ENCODE data around the gene NME9. TPM values are rescaled to one million over a fixed set of nuclear protein-coding genes. Genes with fewer than 3 reads are reported as not detected.

NME9 gene
- total and polyA plus RNA-seq, 5 experiments from 2014 or later, result 0.26 to 2.1 (median 1.0) TPM; not detected in 1

DNA sequence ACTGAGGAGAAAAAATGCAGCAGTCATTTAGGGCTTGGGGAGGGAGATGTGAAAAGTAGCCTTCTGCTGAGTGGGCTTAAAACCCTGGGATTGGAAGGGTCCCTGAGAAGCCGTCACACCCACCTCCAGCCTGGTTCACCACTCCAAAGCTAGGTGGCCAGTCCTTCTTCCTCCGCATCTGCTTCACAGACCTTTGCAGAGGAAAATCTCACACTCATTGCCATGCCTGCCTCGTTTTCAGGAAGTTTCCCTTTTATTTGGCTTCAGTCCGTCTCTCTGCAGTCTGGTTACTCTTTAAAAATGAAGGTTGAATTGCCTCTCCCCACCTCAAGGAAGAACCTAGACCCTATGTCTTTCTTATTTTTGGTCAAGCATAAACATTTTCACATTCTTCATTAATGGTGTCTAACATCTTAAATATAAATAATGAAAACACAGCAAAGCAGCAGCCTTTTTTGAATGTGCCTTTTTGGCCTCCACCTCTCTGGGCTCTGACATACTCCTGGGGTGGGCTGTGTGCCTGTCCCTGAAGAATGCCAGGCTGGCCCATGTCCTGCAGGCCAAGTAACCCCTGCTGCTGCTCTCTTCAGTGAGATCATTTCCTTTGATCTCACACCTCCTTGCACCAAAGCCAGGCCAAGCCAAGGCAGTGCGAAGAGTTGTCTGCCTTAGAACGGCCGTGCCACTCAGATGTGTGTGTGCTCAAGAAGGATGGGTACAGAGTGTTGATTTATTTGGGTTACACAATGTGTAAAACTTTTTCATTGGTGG lies 29.7 kb upstream of the NME9 start:
- POLR2A ChIA-PET, result no interaction called here
- Mint-ChIP-seq H3K9me3 (no peaks in the 10 kb centered on the region), H3K4me3 (no peak overlapping the region), H3K4me1 (no peaks in the 10 kb centered on the region), H3K36me3 (no peaks in the 10 kb centered on the region), H3K27me3 (peaks cover 0 to 3% (median 0%) of the 10 kb centered on the region in 5 donors), H3K27ac (no peak overlapping the region)
- ATAC-seq (no peak), DNase-seq (no peak)

DNA sequence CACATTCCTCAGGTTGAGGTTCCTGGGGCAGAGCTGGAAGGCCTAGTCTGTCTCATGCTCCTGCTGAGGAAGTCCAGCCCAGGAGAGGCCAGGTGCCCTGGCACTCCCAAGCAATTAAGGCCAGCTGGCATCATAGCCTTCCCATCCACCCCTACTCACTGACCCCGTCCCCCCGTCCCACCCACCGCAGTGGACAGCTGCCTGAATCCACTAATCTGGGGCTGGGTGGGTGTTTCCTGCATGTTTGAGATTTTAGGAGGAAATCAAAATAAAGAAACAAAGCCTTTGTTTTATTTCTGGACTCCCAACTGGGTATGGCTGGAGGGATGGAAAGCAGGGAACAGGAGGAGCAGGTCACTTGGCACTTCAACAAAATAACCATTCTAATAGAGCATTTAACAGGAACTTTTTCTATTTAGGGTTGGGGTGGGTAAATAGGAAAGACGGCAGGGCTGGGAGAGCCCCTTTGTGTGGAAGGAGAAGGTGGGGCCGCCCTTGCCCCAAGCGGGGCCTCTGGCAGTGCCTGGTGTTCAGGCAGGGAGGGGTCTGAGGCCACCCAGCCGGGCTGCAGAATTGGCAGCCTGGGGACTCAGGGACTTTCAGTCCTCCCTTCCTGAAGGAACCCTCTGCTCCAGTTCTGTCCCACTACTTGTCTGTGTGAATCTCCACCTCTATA lies 27.2 kb upstream of the NME9 start:
- Mint-ChIP-seq H3K27me3 (peaks cover 0 to 5% (median 0%) of the 10 kb centered on the region in 5 donors), H3K4me1 (no peaks in the 10 kb centered on the region), H3K4me3 (no peak overlapping the region), H3K9me3 (no peaks in the 10 kb centered on the region), H3K36me3 (no peaks in the 10 kb centered on the region), H3K27ac (peak overlapping the region in 1 of 10 donors; percentile 11)
- no peak for ATAC-seq
- no peak for DNase-seq
- POLR2A ChIA-PET, result no interaction called here

DNA sequence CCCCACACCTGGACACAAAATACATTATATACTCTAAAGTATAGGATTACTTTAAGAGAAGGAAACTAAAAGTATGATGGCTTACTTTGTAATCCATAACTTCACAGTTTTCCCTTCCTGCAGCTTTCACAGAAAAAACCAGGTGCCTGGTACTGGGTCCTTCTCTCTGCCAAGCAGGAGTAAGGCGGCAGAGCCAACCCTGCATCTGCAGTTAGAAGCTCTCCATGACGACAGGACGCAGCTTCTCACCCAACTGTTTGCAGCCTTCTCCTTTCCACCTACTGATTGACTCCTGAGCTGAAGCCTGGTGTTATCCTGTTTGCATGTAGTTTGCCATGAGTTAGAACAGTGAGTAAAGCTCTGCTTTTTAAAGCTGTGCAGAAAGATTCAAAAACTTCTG lies 25.4 kb upstream of the NME9 start:
- DNase-seq, result no peak
- no peaks in the 10 kb centered on the region for H3K9me3 Mint-ChIP-seq
- no peaks in the 10 kb centered on the region for H3K36me3 Mint-ChIP-seq
- H3K27ac Mint-ChIP-seq, result no peak overlapping the region
- H3K4me1 Mint-ChIP-seq, result no peaks in the 10 kb centered on the region
- peaks cover 0 to 9% (median 0%) of the 10 kb centered on the region in 5 donors for H3K27me3 Mint-ChIP-seq
- POLR2A ChIA-PET, result no interaction called here
- H3K4me3 Mint-ChIP-seq, result no peak overlapping the region
- ATAC-seq, result no peak

- DNase-seq (no peak), ATAC-seq (no peak)
- Mint-ChIP-seq H3K4me1 (no peaks in the 10 kb centered on the region), H3K4me3 (no peak overlapping the region), H3K36me3 (no peaks in the 10 kb centered on the region), H3K27me3 (peaks cover 0 to 12% (median 2%) of the 10 kb centered on the region in 5 donors), H3K9me3 (no peaks in the 10 kb centered on the region), H3K27ac (no peak overlapping the region)
- POLR2A ChIA-PET, result no interaction called here
These were observed 24.7 kb upstream of the NME9 start for GRCh38 chr3:138354376-138354775.

DNA sequence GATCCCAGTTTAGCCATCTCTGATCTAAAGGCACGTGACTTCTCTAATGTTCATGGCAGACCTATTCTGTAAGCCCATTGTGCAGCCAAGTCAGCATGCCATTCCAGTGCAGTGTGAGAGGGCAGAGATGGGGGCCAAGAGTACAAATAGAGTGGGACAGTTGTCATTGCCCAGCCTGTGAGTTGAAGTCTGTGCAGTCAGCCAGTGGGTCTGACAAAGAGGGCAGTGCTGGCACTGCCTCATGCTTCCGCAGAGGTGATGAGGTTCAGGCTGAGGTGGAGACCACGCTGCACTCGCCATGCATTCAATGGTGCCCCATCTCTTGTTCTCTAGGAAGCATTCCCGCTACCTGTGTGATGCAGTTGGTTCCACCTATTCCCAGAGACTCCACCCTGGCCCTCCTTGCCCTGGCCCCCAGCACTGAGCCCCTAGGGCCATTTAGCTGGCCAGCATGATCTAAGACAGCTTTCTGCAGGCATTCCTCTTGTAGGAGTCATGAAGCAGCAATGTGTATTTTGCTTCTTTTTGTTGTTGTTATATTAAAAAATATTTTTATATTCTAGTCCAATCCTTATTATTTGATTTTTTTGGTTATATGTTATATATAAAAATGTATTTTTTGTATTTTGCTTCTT lies 22.4 kb upstream of the NME9 start:
- no peak overlapping the region for H3K4me3 Mint-ChIP-seq
- no peak for DNase-seq
- H3K27me3 Mint-ChIP-seq, result peaks cover 9 to 24% (median 13%) of the 10 kb centered on the region in 5 donors
- H3K36me3 Mint-ChIP-seq, result peaks cover 0 to 4% (median 0%) of the 10 kb centered on the region in 3 donors
- peaks cover 0 to 1% (median 0%) of the 10 kb centered on the region in 9 donors for H3K9me3 Mint-ChIP-seq
- no peak for ATAC-seq
- H3K4me1 Mint-ChIP-seq, result peaks cover 4 to 11% (median 7%) of the 10 kb centered on the region in 4 donors
- no peak overlapping the region for H3K27ac Mint-ChIP-seq
- POLR2A ChIA-PET, result no interaction called here

DNA sequence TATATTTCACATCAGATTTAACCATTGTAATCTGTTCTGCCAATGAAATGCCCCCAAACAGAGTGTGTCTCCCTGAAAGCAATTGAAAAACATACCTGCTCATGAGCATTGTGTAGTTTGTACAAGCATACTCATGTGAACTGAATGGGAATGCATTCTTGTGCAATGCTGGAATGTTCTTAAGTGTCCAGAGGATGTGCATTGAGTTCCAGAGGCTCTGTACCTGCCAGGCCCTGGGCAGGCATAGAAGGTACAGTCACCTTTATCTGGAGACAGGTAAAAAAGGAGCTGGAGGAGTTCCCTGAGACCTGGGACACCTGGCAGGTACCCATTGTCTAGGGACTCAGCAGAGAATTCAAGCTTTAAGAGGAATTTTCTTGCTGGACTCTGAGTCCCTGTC lies 21.5 kb upstream of the NME9 start:
- POLR2A ChIA-PET, result no interaction called here
- Mint-ChIP-seq H3K27me3 (peaks cover 14 to 32% (median 22%) of the 10 kb centered on the region in 5 donors), H3K27ac (peak overlapping the region in 1 of 10 donors; percentile 3)

DNA sequence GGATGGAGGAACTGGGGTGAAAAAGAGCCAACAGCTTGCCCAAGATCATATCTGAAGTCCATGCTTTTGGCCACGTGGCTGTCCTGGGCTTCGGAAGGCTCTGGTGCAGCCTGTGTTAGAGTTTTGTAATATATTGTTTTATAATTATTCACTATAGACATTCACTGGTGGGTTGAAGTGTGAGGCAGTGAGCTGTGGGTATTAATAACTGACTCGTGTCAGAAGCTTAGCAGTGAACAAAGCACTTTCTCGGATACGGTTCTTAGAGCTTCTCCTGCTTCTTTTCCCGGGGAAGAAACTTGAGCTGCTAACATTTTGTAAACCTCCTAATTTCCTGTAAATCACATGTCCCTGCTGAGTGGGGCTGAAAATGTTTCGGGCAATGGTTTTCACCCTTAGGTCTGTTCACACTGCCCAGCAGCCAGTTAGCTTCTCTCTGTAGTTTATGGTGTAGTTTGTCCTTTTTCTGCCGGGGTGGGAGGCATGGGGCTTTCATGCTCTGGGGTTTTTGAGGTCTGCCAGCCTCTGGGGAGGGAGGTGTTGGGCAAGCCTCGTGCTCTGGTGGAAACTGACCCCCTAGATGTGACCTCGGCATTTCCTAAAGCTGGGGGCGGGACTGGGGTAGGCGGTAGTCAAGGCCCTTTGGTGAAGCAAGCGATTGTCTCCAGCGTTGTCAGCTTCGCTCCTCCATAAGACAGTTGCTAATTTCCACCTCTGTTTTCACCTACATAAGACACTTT lies 20.4 kb upstream of the NME9 start:
- peaks cover 0 to 1% (median 0%) of the 10 kb centered on the region in 9 donors for H3K9me3 Mint-ChIP-seq
- DNase-seq (peak in 1 of 10 donors; percentile 35), ATAC-seq (no peak)
- peak overlapping the region in 1 of 10 donors; percentile 59 for H3K27ac Mint-ChIP-seq
- H3K4me3 Mint-ChIP-seq, result peak overlapping the region in 3 of 10 donors; percentile 29 to 70 (median 53)
- POLR2A ChIA-PET, result interaction anchor here (0.5 kb wide), 1 partner anchor 240 kb away, joined by 3 read pairs; no protein-coding TSS in a partner anchor
- peaks cover 0 to 4% (median 0%) of the 10 kb centered on the region in 3 donors for H3K36me3 Mint-ChIP-seq
- H3K4me1 Mint-ChIP-seq, result peaks cover 4 to 13% (median 8%) of the 10 kb centered on the region in 4 donors
- peaks cover 20 to 40% (median 30%) of the 10 kb centered on the region in 5 donors for H3K27me3 Mint-ChIP-seq

More for the DNA sequence above, 21.5 kb upstream of the NME9 start:
- DNase-seq (no peak), ATAC-seq (no peak)
- peaks cover 4 to 13% (median 8%) of the 10 kb centered on the region in 4 donors for H3K4me1 Mint-ChIP-seq
- peak overlapping the region in 1 of 10 donors; percentile 54 for H3K4me3 Mint-ChIP-seq
- peaks cover 0 to 1% (median 0%) of the 10 kb centered on the region in 9 donors for H3K9me3 Mint-ChIP-seq
- peaks cover 0 to 4% (median 0%) of the 10 kb centered on the region in 3 donors for H3K36me3 Mint-ChIP-seq

DNA sequence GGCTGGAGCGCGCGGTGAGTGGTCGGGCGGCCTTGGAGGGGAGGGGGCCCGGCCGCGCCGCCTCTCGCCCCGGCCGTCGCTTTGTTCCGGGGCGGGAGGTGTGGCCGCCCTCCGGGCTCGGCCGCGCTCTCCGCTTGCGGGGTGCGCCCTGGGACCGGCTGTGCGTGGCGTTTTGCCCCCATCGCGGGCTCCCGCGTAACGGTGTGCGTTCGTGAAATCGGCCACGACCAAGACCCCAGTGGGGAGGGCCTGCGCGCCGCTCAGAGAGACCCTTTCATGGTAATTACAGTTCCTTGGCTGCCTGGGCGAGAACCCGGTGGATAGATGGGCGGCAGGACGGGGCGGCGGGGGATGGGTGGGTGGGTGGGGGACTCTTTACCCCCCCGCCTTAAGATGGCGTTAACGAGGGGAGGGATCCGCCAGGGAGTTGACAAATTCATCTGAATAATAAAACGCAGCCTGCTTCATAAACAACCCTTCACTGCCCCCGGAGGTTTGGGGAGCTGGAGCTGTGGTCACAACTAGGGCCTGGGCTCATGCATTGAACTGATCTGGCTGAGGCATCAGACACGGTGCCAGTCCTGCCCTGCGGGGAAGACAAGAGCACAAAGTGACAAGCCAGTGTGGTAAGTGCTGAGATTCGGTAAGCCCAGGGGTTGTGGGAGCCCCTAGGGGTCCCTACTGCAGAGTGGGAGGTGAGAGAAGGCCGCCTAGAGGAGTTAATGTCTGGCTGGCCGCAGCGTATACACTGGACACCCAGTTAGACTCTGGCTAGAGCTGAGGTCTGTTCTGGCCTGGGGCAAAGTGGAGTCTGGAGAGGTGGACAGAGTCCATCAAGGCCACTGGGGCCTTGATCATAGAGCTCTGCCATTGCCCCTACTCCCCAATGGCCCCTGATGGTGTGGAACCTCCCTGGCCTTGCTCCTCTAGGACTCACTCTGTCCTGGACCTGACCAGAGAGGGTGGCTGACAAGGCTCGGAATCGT lies 19.4 kb upstream of the NME9 start:
- peaks cover 20 to 44% (median 27%) of the 10 kb centered on the region in 5 donors for H3K27me3 Mint-ChIP-seq
- no peak overlapping the region for H3K27ac Mint-ChIP-seq
- POLR2A ChIA-PET, result interaction anchor here (0.5 kb wide), 1 partner anchor 241 kb away, joined by 3 read pairs; no protein-coding TSS in a partner anchor
- H3K4me1 Mint-ChIP-seq, result peaks cover 4 to 13% (median 8%) of the 10 kb centered on the region in 4 donors
- H3K9me3 Mint-ChIP-seq, result peaks cover 0 to 1% (median 0%) of the 10 kb centered on the region in 9 donors
- H3K4me3 Mint-ChIP-seq, result peak overlapping the region; percentile 33 to 96 (median 68)
- DNase-seq (peak in 1 of 10 donors; percentile 50), ATAC-seq (peak in 1 of 2 donors; percentile 33)
- H3K36me3 Mint-ChIP-seq, result peaks cover 0 to 4% (median 0%) of the 10 kb centered on the region in 3 donors

DNA sequence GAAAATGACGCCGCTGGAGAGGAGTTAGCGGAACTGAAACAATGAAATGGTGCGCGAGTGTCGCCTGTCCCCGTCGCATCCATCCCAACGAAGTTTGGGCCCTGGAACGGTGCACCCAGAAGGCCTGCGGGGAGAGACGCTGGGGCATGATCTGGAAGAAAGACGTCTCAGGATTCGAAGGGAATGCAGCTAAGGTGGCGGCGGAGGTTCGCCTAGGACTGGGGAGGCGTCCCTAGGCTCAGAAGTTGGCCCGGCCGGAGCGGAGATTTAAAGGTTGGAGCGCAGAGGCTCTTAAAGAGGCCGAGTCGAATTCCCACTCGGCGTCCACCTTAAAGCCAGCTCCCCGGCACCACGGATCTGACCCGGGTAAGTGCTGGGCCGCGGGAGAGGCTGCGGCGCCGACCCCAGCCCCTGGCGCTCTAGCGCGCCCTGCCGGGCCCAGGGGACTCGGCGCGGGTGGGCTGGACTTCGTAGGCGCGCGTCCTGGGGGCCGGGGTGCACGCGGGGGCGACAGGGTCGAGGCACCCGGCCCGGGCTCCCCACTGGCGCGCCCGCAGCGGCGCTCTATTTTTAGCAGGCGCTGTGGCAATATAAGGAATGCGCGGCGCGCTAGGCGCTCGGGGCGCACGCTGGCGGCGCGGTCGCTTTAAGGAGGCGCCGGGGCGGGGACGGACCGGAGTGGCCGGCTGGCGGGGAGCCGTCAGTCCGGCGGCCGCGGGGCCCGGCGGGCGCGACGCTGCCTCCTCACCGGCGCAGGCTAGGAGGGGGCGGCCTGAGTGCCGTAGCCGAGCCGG lies 18.5 kb upstream of the NME9 start, which contains the start of gene MRAS:
MRAS (plus strand) TSS at position 620 of the 794 bp plus-strand sequence. CDS start 24,305 bp downstream, outside the sequence.
- Mint-ChIP-seq H3K27ac (peak within 1 kb of the TSS in 5 of 10 donors; percentile 24 to 83 (median 63)), H3K27me3 (peaks cover 20 to 47% (median 32%) of the 10 kb centered on the region in 5 donors), H3K4me1 (peaks cover 4 to 13% (median 8%) of the 10 kb centered on the region in 4 donors), H3K36me3 (peaks cover 0 to 4% (median 0%) of the 10 kb centered on the region in 3 donors), H3K4me3 (peak within 1 kb of the TSS; percentile 85 to 97 (median 95)), H3K9me3 (peaks cover 0 to 1% (median 0%) of the 10 kb centered on the region in 9 donors)
- DNase-seq (peak in 5 of 10 donors; percentile 1 to 33 (median 28)), ATAC-seq (peak; percentile 71 to 90)
- POLR2A ChIA-PET, result no interaction called here

- no peak for ATAC-seq
- Mint-ChIP-seq H3K27me3 (peaks cover 20 to 45% (median 29%) of the 10 kb centered on the region in 5 donors), H3K36me3 (peaks cover 0 to 4% (median 0%) of the 10 kb centered on the region in 3 donors), H3K4me1 (peaks cover 4 to 13% (median 8%) of the 10 kb centered on the region in 4 donors), H3K9me3 (peaks cover 0 to 1% (median 0%) of the 10 kb centered on the region in 9 donors), H3K4me3 (peak overlapping the region in 1 of 10 donors; percentile 38), H3K27ac (no peak overlapping the region)
- DNase-seq, result no peak
- POLR2A ChIA-PET, result no interaction called here
These were observed 15.1 kb upstream of the NME9 start for GRCh38 chr3:138344754-138345153.
